Neutrophil (primary cell): ENCODE measurements around the gene TBC1D9.

Source experiments
- H3K27ac ChIP-seq: fragments of 200-600 bp; sonication (generic); 2 replicates; pipeline ENCODE4 v1.5.1; 2016; ENCODE audit warnings: mild to moderate bottlenecking, moderate library complexity
- H3K27me3 ChIP-seq: fragments of 200-600 bp; sonication (generic); 2 replicates; pipeline ENCODE4 v1.6.0; 2016; ENCODE audit warnings: mild to moderate bottlenecking
- H3K36me3 ChIP-seq: fragments of 200-600 bp; sonication (generic); 2 replicates; pipeline ENCODE4 v1.5.1; 2017
- H3K4me1 ChIP-seq, 2 experiments: fragments of 200-600 bp in 1 of 2; sonication (generic) in 1 of 2; 1 replicate in 1 of 2; 2 replicates in 1 of 2; pipeline versions ENCODE4 v1.5.1 to v1.6.1; 2013 to 2016; ENCODE audit warnings: low read depth in 1 of 2, low read length in 1 of 2, mild to moderate bottlenecking in 1 of 2, moderate library complexity in 1 of 2; ENCODE audit not compliant: control insufficient read depth in 1 of 2, insufficient read depth in 1 of 2
- H3K4me3 ChIP-seq, 2 experiments: fragments of 200-600 bp in 1 of 2; sonication (generic) in 1 of 2; 1 replicate in 1 of 2; 2 replicates in 1 of 2; pipeline ENCODE4 v1.5.1; 2013 to 2016; ENCODE audit warnings: low read depth in 1 of 2, low read length in 1 of 2, mild to moderate bottlenecking in 1 of 2, moderate library complexity in 1 of 2
- H3K9me3 ChIP-seq: fragments of 200-600 bp; sonication (generic); 2 replicates; pipeline ENCODE4 v1.5.1; 2016
- CTCF ChIP-seq: fragments of 200-600 bp; sonication (generic); IDR thresholded peaks from 2 replicates; pipeline ENCODE4 v1.5.1; 2016; ENCODE audit warnings: antibody characterized with exemption

TBC1D9 gene

GRCh38 chr4:140690093-140690492, 66.1 kb downstream of the TBC1D9 start:
- no peak overlapping the region for H3K27ac ChIP-seq
- no peak for TF ChIP-seq CTCF
- H3K9me3 ChIP-seq: no peaks in the 10 kb centered on the region
- peaks cover 4% of the 10 kb centered on the region for H3K27me3 ChIP-seq
- no peak overlapping the region for H3K4me3 ChIP-seq
- no peaks in the 10 kb centered on the region for H3K36me3 ChIP-seq
- no peaks in the 10 kb centered on the region for H3K4me1 ChIP-seq

GRCh38 chr4:140689623-140690022, 66.6 kb downstream of the TBC1D9 start:
- H3K4me1 ChIP-seq: no peaks in the 10 kb centered on the region
- no peaks in the 10 kb centered on the region for H3K9me3 ChIP-seq
- peaks cover 4% of the 10 kb centered on the region for H3K27me3 ChIP-seq
- no peak for TF ChIP-seq CTCF
- no peaks in the 10 kb centered on the region for H3K36me3 ChIP-seq
- H3K27ac ChIP-seq: no peak overlapping the region
- no peak overlapping the region for H3K4me3 ChIP-seq

GRCh38 chr4:140688711-140689598, 67.2 kb downstream of the TBC1D9 start:
- no peaks in the 10 kb centered on the region for H3K4me1 ChIP-seq
- H3K27me3 ChIP-seq: peaks cover 4% of the 10 kb centered on the region

GRCh38 chr4:140686796-140687195, 69.4 kb downstream of the TBC1D9 start:
- no peak for TF ChIP-seq CTCF
- no peak overlapping the region for H3K4me3 ChIP-seq
- peaks cover 4% of the 10 kb centered on the region for H3K27me3 ChIP-seq
- H3K4me1 ChIP-seq: no peaks in the 10 kb centered on the region
- no peaks in the 10 kb centered on the region for H3K9me3 ChIP-seq
- no peak overlapping the region for H3K27ac ChIP-seq
- no peaks in the 10 kb centered on the region for H3K36me3 ChIP-seq

More at GRCh38 chr4:140688711-140689598, 67.2 kb downstream of the TBC1D9 start:
- no peak for TF ChIP-seq CTCF
- Histone ChIP-seq H3K9me3 (no peaks in the 10 kb centered on the region), H3K4me3 (no peak overlapping the region), H3K36me3 (no peaks in the 10 kb centered on the region), H3K27ac (no peak overlapping the region)

DNA sequence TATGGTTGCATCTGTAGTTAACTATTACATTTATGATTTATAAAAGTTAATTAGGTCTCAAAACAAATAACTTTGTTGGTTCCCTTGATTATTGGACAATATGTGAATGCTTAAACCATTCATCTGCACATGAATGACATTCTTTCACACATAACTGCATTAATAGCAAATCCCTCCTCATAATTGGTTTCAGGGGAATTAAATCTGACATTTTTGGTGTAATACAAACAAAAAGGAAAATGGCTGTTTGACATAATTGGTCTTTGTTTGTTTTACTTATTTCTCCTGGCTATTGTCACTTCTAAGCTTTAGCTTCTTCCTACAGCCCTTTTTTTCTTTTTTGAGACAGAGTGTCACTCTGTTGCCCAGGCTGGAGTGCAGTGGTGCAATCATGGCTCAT, 71.9 kb downstream of the TBC1D9 start:
- H3K9me3 ChIP-seq: no peaks in the 10 kb centered on the region
- no peak for TF ChIP-seq CTCF

More for the DNA sequence above, 71.9 kb downstream of the TBC1D9 start:
- Histone ChIP-seq H3K27me3 (peaks cover 4% of the 10 kb centered on the region), H3K36me3 (no peaks in the 10 kb centered on the region), H3K4me1 (no peaks in the 10 kb centered on the region), H3K27ac (no peak overlapping the region), H3K4me3 (no peak overlapping the region)
